H1 (cell line): ENCODE results near the gene TSPAN2. TPM values are rescaled to one million over a fixed set of nuclear protein-coding genes. Genes with fewer than 3 reads are reported as not detected.

Experiments
- CHD2 ChIP-seq: IDR thresholded peaks from 2 replicates; pipeline ENCODE4 v1.6.1; 2012; ENCODE audit warnings: low read length, improper control_type of control experiment
- FOSL1 ChIP-seq: IDR thresholded peaks from 2 replicates; pipeline ENCODE4 v1.6.1; 2011; ENCODE audit warnings: mild to moderate bottlenecking, low read depth, low read length, moderate library complexity; ENCODE audit not compliant: insufficient read depth
- KDM4A ChIP-seq: IDR thresholded peaks from one replicate; pipeline ENCODE4 v1.7.1; 2012; ENCODE audit warnings: low read depth, mild to moderate bottlenecking, moderate library complexity, low read length, inconsistent platforms; ENCODE audit not compliant: severe bottlenecking
- RBBP5 ChIP-seq: IDR thresholded peaks from 2 replicates; pipeline ENCODE4 v1.7.1; 2012; ENCODE audit warnings: low read depth, mild to moderate bottlenecking, inconsistent platforms, low read length, moderate library complexity, borderline replicate concordance
- SP2 ChIP-seq: IDR thresholded peaks from 2 replicates; pipeline ENCODE4 v1.6.1; 2012; ENCODE audit warnings: mild to moderate bottlenecking, low read length, inconsistent platforms
- polyA plus RNA-seq, 7 experiments: library from polyadenylated mRNA; depleted of rRNA in 3 of 7; stranded (reverse) in 5 of 7; unstranded in 2 of 7; fragments of >200 nt in 5 of 7; fragments of 200-250 nt in 2 of 7; gene quantifications; 1 replicate in 5 of 7; 2 replicates in 1 of 7; 4 replicates in 1 of 7; pipeline versions ENCODE4 v1.2.1 to v1.2.3, GENCODE V29; 2011 to 2013; ENCODE audit warnings: missing spikeins in 2 of 7, mixed read lengths in 2 of 7
- total RNA-seq: library from RNA; stranded (reverse); fragmentation: NEBNext Ultra II Directional; extraction: Animal tissue kit (Norgen Biotek cat#: 25700); gene quantifications from 2 replicates; pipeline ENCODE4 v1.2.1, GENCODE V29; 2021

Gene TSPAN2
- total and polyA plus RNA-seq, 2 of the 8 experiments (the other 6 are each of a cell fraction or from before 2014, with no cell fraction given): 7.4 to 14.2 TPM

DNA sequence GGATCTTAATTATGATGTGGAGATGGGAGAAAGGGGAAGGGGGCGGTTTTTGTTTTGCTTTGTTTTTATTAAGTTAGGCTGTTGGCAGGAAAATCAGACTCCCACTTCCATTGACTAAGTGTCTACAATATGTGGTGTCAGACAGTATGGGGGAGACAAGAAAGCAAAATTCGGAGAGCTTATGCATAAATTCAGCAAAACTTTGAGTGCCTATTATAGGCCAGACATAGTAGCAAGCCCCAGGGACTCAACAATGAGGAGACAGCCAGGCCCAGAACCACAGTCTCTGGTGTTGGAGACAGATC lies 835 bp upstream of the TSPAN2 start (continued):
- TF ChIP-seq RBBP5 (no peak), KDM4A (no peak), FOSL1 (no peak), SP2 (no peak), CHD2 (no peak)
- TF ChIP-seq, all 59 proteins: peak for 0
